HCT116 (cell line): ENCODE data around the gene CD160. TPM values are rescaled to one million over a fixed set of nuclear protein-coding genes. Genes with fewer than 3 reads are reported as not detected.

Source experiments
- ATAC-seq: fragments of 200-7000 bp; cut with Tn5 transposase; 2 replicates; pipeline ENCODE4 v1.9.1; 2020; ENCODE audit warnings: mild to moderate bottlenecking, moderate library complexity
- BruUV-seq: library from RNA; stranded (reverse); fragments of 400-500 nt; replicated peaks from 2 replicates; lab custom pipeline; 2021; lab: Mats Ljungman, UMichigan
- CTCF ChIA-PET: fragments of 300-600 bp; sonication (Branson Sonifier 250); formaldehyde crosslinking; loops from one replicate; lab custom pipeline; 2021; ENCODE audit warnings: antibody characterized with exemption; lab: Charles Lee
- POLR2A ChIA-PET: fragments of 300-600, 350-600 bp; sonication (Branson Sonifier 250); formaldehyde crosslinking; loops from one replicate; lab custom pipeline; 2021; ENCODE audit warnings: antibody characterized with exemption; lab: Charles Lee
- RAD21 ChIA-PET, 2 experiments: fragments of 300-600 bp; sonication (Branson Sonifier 250); formaldehyde crosslinking; loops; one replicate each; lab custom pipeline; 2023; ENCODE audit warnings: low total read pairs in 2 of 2; ENCODE audit not compliant: uncharacterized antibody in 2 of 2, unreplicated experiment in 2 of 2, low non-redundant PET in 1 of 2; lab: Charles Lee
- DNase-seq: peaks from one replicate; pipeline ENCODE4 v3.0.0-alpha.2; 2010; ENCODE audit warnings: low read depth, low spot score
- H2AFZ ChIP-seq: fragments of 200-600 bp; shearing (Covaris generic), sonication (generic); 2 replicates; pipeline ENCODE4 v1.6.1; 2017; ENCODE audit warnings: low read depth, mixed run types, mixed read lengths, antibody characterized with exemption, low read length; ENCODE audit not compliant: poor library complexity, severe bottlenecking
- H3K27ac ChIP-seq: 2 replicates; pipeline ENCODE4 v1.5.1; 2012; ENCODE audit warnings: low read depth, low read length
- H3K27me3 ChIP-seq: fragments of 200-600 bp; sonication (generic); 2 replicates; pipeline ENCODE4 v1.6.1; 2016; ENCODE audit warnings: mixed run types, low read length, mixed read lengths; ENCODE audit not compliant: insufficient read depth
- H3K36me3 ChIP-seq, 2 experiments: fragments of 200-500 bp in 1 of 2; fragments of 200-600 bp in 1 of 2; sonication (Bioruptor generic) in 1 of 2; sonication (generic) in 1 of 2; 2 replicates each; pipeline versions ENCODE4 v1.5.1 to v1.6.1; 2014 to 2016; ENCODE audit warnings: low read length in 2 of 2, inconsistent platforms in 1 of 2, mixed read lengths in 1 of 2, mixed run types in 1 of 2; ENCODE audit not compliant: insufficient read depth in 2 of 2, control insufficient read depth in 1 of 2
- H3K4me1 ChIP-seq, 2 experiments: fragments of 200-600 bp in 1 of 2; sonication (generic) in 1 of 2; 2 replicates each; pipeline versions ENCODE4 v1.5.1 to v1.6.1; 2012 to 2017; ENCODE audit warnings: low read length in 2 of 2, inconsistent platforms in 1 of 2, mild to moderate bottlenecking in 1 of 2, mixed read lengths in 1 of 2, mixed run types in 1 of 2, moderate library complexity in 1 of 2; ENCODE audit not compliant: insufficient read depth in 2 of 2, control insufficient read depth in 1 of 2
- H3K4me2 ChIP-seq: fragments of 200-600 bp; sonication (generic); 2 replicates; pipeline ENCODE4 v1.6.1; 2017; ENCODE audit warnings: mixed run types, low read length, mixed read lengths
- H3K4me3 ChIP-seq, 2 experiments: fragments of 200-600 bp in 1 of 2; sonication (generic) in 1 of 2; replicated peaks in 1 of 2; 2 replicates each; pipeline ENCODE4 v1.5.1; 2011 to 2016; ENCODE audit warnings: low read length in 2 of 2, control low read depth in 1 of 2, low read depth in 1 of 2, mild to moderate bottlenecking in 1 of 2, mixed read lengths in 1 of 2, mixed run types in 1 of 2
- H3K79me2 ChIP-seq: fragments of 200-600 bp; sonication (generic); 2 replicates; pipeline ENCODE4 v1.6.1; 2017; ENCODE audit warnings: mild to moderate bottlenecking, mixed run types, low read length, moderate library complexity, mixed read lengths; ENCODE audit not compliant: insufficient read depth
- H3K9ac ChIP-seq: fragments of 200-600 bp; sonication (generic); 2 replicates; pipeline ENCODE4 v1.6.1; 2016; ENCODE audit warnings: low read length, mixed read lengths
- H3K9me2 ChIP-seq: fragments of 200-600 bp; sonication (generic), shearing (Covaris generic); 2 replicates; pipeline ENCODE4 v1.6.1; 2017; ENCODE audit warnings: mixed run types, mild to moderate bottlenecking, moderate library complexity; ENCODE audit not compliant: insufficient read depth
- H3K9me3 ChIP-seq, 2 experiments: fragments of 200-500 bp in 1 of 2; fragments of 200-600 bp in 1 of 2; sonication (Bioruptor generic) in 1 of 2; sonication (generic) in 1 of 2; 2 replicates each; pipeline ENCODE4 v1.6.1; 2014 to 2017; ENCODE audit warnings: low read length in 2 of 2, mixed read lengths in 2 of 2, inconsistent platforms in 1 of 2, low read depth in 1 of 2, mild to moderate bottlenecking in 1 of 2, mixed run types in 1 of 2, moderate library complexity in 1 of 2; ENCODE audit not compliant: control insufficient read depth in 1 of 2, insufficient read depth in 1 of 2
- H4K20me1 ChIP-seq: fragments of 200-600 bp; sonication (generic), shearing (Covaris generic); 2 replicates; pipeline ENCODE4 v1.6.1; 2017; ENCODE audit warnings: mixed run types, mild to moderate bottlenecking, moderate library complexity; ENCODE audit not compliant: insufficient read depth
- ATF3 ChIP-seq: IDR thresholded peaks from 2 replicates; pipeline ENCODE4 v1.6.1; 2012
- CBX3 ChIP-seq: IDR thresholded peaks from 2 replicates; pipeline ENCODE4 v1.6.1; 2012; ENCODE audit warnings: low read depth
- CEBPB ChIP-seq: IDR thresholded peaks from 2 replicates; pipeline ENCODE4 v1.6.1; 2012; ENCODE audit warnings: low read depth
- CTCF ChIP-seq, 3 experiments: fragments of 200-600 bp in 1 of 3; sonication (generic) in 1 of 3; IDR thresholded peaks in 2 of 3; conservative IDR thresholded peaks in 1 of 3; 2 replicates each; pipeline ENCODE4 v1.5.1; 2012 to 2017; ENCODE audit warnings: low read depth in 2 of 3, low read length in 2 of 3, antibody characterized with exemption in 1 of 3, borderline replicate concordance in 1 of 3, control low read depth in 1 of 3, mild to moderate bottlenecking in 1 of 3, mixed read lengths in 1 of 3, mixed run types in 1 of 3, moderate library complexity in 1 of 3; ENCODE audit not compliant: insufficient read depth in 1 of 3
- EGR1 ChIP-seq: IDR thresholded peaks from 2 replicates; pipeline ENCODE4 v1.6.1; 2012; ENCODE audit warnings: low read depth
- ELF1 ChIP-seq: IDR thresholded peaks from 2 replicates; pipeline ENCODE4 v1.6.1; 2012; ENCODE audit warnings: low read depth, borderline replicate concordance
- EZH2phosphoT487 ChIP-seq: fragments of 200-600 bp; IDR thresholded peaks from 2 replicates; pipeline ENCODE4 v1.6.1; 2018; ENCODE audit warnings: antibody characterized with exemption, borderline replicate concordance
- FOSL1 ChIP-seq: IDR thresholded peaks from 2 replicates; pipeline ENCODE4 v1.6.1; 2012; ENCODE audit warnings: low read depth
- JUND ChIP-seq: IDR thresholded peaks from 2 replicates; pipeline ENCODE4 v1.6.1; 2012
- MAX ChIP-seq: IDR thresholded peaks from 2 replicates; pipeline ENCODE4 v1.6.1; 2012
- POLR2AphosphoS5 ChIP-seq: IDR thresholded peaks from 2 replicates; pipeline ENCODE4 v1.6.1; 2011; ENCODE audit warnings: mild to moderate bottlenecking, low read depth, low read length, moderate library complexity
- REST ChIP-seq: IDR thresholded peaks from 2 replicates; pipeline ENCODE4 v1.6.1; 2012; ENCODE audit warnings: low read depth
- SIN3A ChIP-seq: IDR thresholded peaks from 2 replicates; pipeline ENCODE4 v1.6.1; 2012; ENCODE audit warnings: low read depth
- SP1 ChIP-seq: IDR thresholded peaks from 2 replicates; pipeline ENCODE4 v1.6.1; 2012; ENCODE audit warnings: low read depth
- TCF7L2 ChIP-seq: IDR thresholded peaks from 2 replicates; pipeline ENCODE4 v1.7.0; 2011; ENCODE audit warnings: borderline replicate concordance, inconsistent platforms; ENCODE audit not compliant: insufficient read depth, insufficient read length; ENCODE audit errors: extremely low read depth
- ZBTB33 ChIP-seq: IDR thresholded peaks from 2 replicates; pipeline ENCODE4 v1.6.1; 2011; ENCODE audit warnings: mild to moderate bottlenecking, low read length, moderate library complexity; ENCODE audit not compliant: insufficient replicate concordance; ENCODE audit errors: extremely low read depth
- intact Hi-C: fragments of 100-400 bp; cut with micrococcal nuclease; formaldehyde crosslinking; loops from 2 replicates; pipeline ENCODE4 v1.10.0; 2022
- total RNA-seq: library from RNA; stranded (reverse); gene quantifications from one replicate; pipeline ENCODE4 v1.2.1, GENCODE V29; 2021; ENCODE audit not compliant: unreplicated experiment

Gene CD160
- total RNA-seq, 1 experiment from 2014 or later: not detected

- H3K4me2 ChIP-seq: no peak overlapping the region
- ATAC-seq (no peak), DNase-seq (no peak)
- intact Hi-C loops: no loop called here
- no peak overlapping the region for H2AFZ ChIP-seq
- H3K9me3 ChIP-seq: no peaks in the 10 kb centered on the region
- no peaks in the 10 kb centered on the region for H3K27me3 ChIP-seq
- no TSS peak for BruUV-seq
- ChIA-PET RAD21 (no interaction called here), POLR2A (no interaction called here), CTCF (no interaction called here)
- no peak overlapping the region for H3K9ac ChIP-seq
- peaks cover 0 to 8% of the 10 kb centered on the region in 2 experiments; a peak in 1 of 4 replicates for H3K4me1 ChIP-seq
- H3K79me2 ChIP-seq: no peaks in the 10 kb centered on the region
- H3K4me3 ChIP-seq: no peak overlapping the region
- H3K27ac ChIP-seq: no peak overlapping the region
- TF ChIP-seq JUND: no peak
- no peak for TF ChIP-seq ZBTB33
- no peak for TF ChIP-seq MAX
- TF ChIP-seq REST: no peak
- no peak for TF ChIP-seq ELF1
- TF ChIP-seq CBX3: no peak
- no peak for TF ChIP-seq TCF7L2
- no peak for TF ChIP-seq SP1
- no peak for TF ChIP-seq ATF3
- TF ChIP-seq CTCF (IDR thresholded peaks at IDR 0.05 in 2 of 3, conservative IDR thresholded peaks at IDR 0.05 in 1 of 3; ENCODE audit: borderline replicate concordance in 1 of 3, insufficient read depth in 1 of 3, low read depth in 2 of 3, low read length in 2 of 3): no peak
- no peak for TF ChIP-seq POLR2AphosphoS5
- no peak for TF ChIP-seq FOSL1
- no peak for TF ChIP-seq CEBPB
- no peak for TF ChIP-seq SIN3A
- TF ChIP-seq EZH2phosphoT487: no peak
- TF ChIP-seq EGR1: no peak
- H3K36me3 ChIP-seq: no peaks in the 10 kb centered on the region
- no peaks in the 10 kb centered on the region for H3K9me2 ChIP-seq
- no peaks in the 10 kb centered on the region for H4K20me1 ChIP-seq
Measured at GRCh38 chr1:145736191-145736590, 16.9 kb downstream of the CD160 start.
